Ectodermal cell (in vitro differentiated cells): ENCODE data around the gene ARMC9.

ENCODE experiments used
- H3K27ac ChIP-seq: 2 replicates; pipeline ENCODE4 v1.7.0; 2013; ENCODE audit warnings: mild to moderate bottlenecking, low read depth, low read length; ENCODE audit not compliant: insufficient read depth, poor library complexity, severe bottlenecking
- H3K27me3 ChIP-seq: 2 replicates; pipeline ENCODE4 v1.7.0; 2013; ENCODE audit warnings: mild to moderate bottlenecking, low read length; ENCODE audit not compliant: insufficient read depth, control insufficient read depth, poor library complexity, severe bottlenecking
- H3K36me3 ChIP-seq: one replicate; pipeline ENCODE4 v1.7.0; 2013; ENCODE audit warnings: low read length; ENCODE audit not compliant: control insufficient read depth, insufficient read depth
- H3K4me1 ChIP-seq: one replicate; pipeline ENCODE4 v1.7.0; 2013; ENCODE audit warnings: low read length; ENCODE audit not compliant: control insufficient read depth, insufficient read depth
- H3K4me3 ChIP-seq: 2 replicates; pipeline ENCODE4 v1.7.0; 2013; ENCODE audit warnings: low read depth, low read length, control low read depth; ENCODE audit not compliant: insufficient read depth
- H3K9me3 ChIP-seq: 2 replicates; pipeline ENCODE4 v1.7.0; 2013; ENCODE audit warnings: mild to moderate bottlenecking, low read length, moderate library complexity; ENCODE audit not compliant: control insufficient read depth
- WGBS, 2 experiments: methylation state at CpG; one replicate each; pipeline ENCODE4 v1.1.7; 2013; ENCODE audit warnings: missing lambda C conversion rate in 2 of 2; 5-methylcytosine and 5-hydroxymethylcytosine counted together

The ARMC9 gene

GRCh38 chr2:231323316-231323715 lies 124.9 kb downstream of the ARMC9 start:
- H3K36me3 ChIP-seq, result no peaks in the 10 kb centered on the region
- H3K4me1 ChIP-seq, result no peaks in the 10 kb centered on the region
- no peak overlapping the region for H3K4me3 ChIP-seq
- H3K27me3 ChIP-seq, result no peaks in the 10 kb centered on the region
- no peaks in the 10 kb centered on the region for H3K9me3 ChIP-seq
- WGBS, 2 experiments, result 79 to 86% methylated on average over 9 of the region's 9 CpGs
- H3K27ac ChIP-seq, result no peak overlapping the region

- no peaks in the 10 kb centered on the region for H3K4me1 ChIP-seq
- H3K4me3 ChIP-seq, result no peak overlapping the region
- no peaks in the 10 kb centered on the region for H3K36me3 ChIP-seq
- no peak overlapping the region for H3K27ac ChIP-seq
- no peaks in the 10 kb centered on the region for H3K9me3 ChIP-seq
- no peaks in the 10 kb centered on the region for H3K27me3 ChIP-seq
- 83 to 97% methylated on average over 1 to 2 of the region's 2 CpGs for WGBS, 2 experiments
Observed at GRCh38 chr2:231325826-231326225, 127.4 kb downstream of the ARMC9 start.

- H3K9me3 ChIP-seq, result no peaks in the 10 kb centered on the region
- WGBS, 2 experiments, result 71 to 82% methylated on average over 3 of the region's 3 CpGs
- no peaks in the 10 kb centered on the region for H3K4me1 ChIP-seq
- H3K27me3 ChIP-seq, result no peaks in the 10 kb centered on the region
- H3K27ac ChIP-seq, result no peak overlapping the region
- peaks cover under 1% of the 10 kb centered on the region for H3K36me3 ChIP-seq
- no peak overlapping the region for H3K4me3 ChIP-seq
Observed at GRCh38 chr2:231326404-231326803, 128.0 kb downstream of the ARMC9 start.

GRCh38 chr2:231330311-231330710 lies 131.9 kb downstream of the ARMC9 start:
- 86 to 91% methylated on average over 8 of the region's 8 CpGs for WGBS, 2 experiments
- no peak overlapping the region for H3K4me3 ChIP-seq
- H3K27me3 ChIP-seq, result no peaks in the 10 kb centered on the region

GRCh38 chr2:231331533-231331932 lies 133.1 kb downstream of the ARMC9 start:
- H3K27ac ChIP-seq, result no peak overlapping the region
- peaks cover 4% of the 10 kb centered on the region for H3K36me3 ChIP-seq
- H3K4me3 ChIP-seq, result no peak overlapping the region
- H3K4me1 ChIP-seq, result no peaks in the 10 kb centered on the region
- H3K9me3 ChIP-seq, result no peaks in the 10 kb centered on the region
- H3K27me3 ChIP-seq, result no peaks in the 10 kb centered on the region
- 82% methylated on average over 7 of the region's 7 CpGs for WGBS, 2 experiments

More at GRCh38 chr2:231330311-231330710, 131.9 kb downstream of the ARMC9 start:
- Histone ChIP-seq H3K36me3 (peaks cover 4% of the 10 kb centered on the region), H3K9me3 (no peaks in the 10 kb centered on the region), H3K4me1 (no peaks in the 10 kb centered on the region), H3K27ac (no peak overlapping the region)

- 94 to 97% methylated on average over 6 of the region's 6 CpGs for WGBS, 2 experiments
- no peak overlapping the region for H3K4me3 ChIP-seq
Observed at GRCh38 chr2:231332388-231332787, 134.0 kb downstream of the ARMC9 start.

GRCh38 chr2:231332872-231333500 lies 134.6 kb downstream of the ARMC9 start:
- H3K27ac ChIP-seq, result no peak overlapping the region
- peaks cover 2% of the 10 kb centered on the region for H3K4me1 ChIP-seq
- H3K4me3 ChIP-seq, result no peak overlapping the region
- 93 to 95% methylated on average over 9 of the region's 9 CpGs for WGBS, 2 experiments
- H3K27me3 ChIP-seq, result no peaks in the 10 kb centered on the region
- H3K9me3 ChIP-seq, result no peaks in the 10 kb centered on the region
- H3K36me3 ChIP-seq, result peaks cover 4% of the 10 kb centered on the region

More at GRCh38 chr2:231332388-231332787, 134.0 kb downstream of the ARMC9 start:
- Histone ChIP-seq H3K9me3 (no peaks in the 10 kb centered on the region), H3K27ac (no peak overlapping the region), H3K27me3 (no peaks in the 10 kb centered on the region), H3K36me3 (peaks cover 4% of the 10 kb centered on the region), H3K4me1 (no peaks in the 10 kb centered on the region)

- no peaks in the 10 kb centered on the region for H3K9me3 ChIP-seq
- no peaks in the 10 kb centered on the region for H3K27me3 ChIP-seq
- peaks cover 4% of the 10 kb centered on the region for H3K36me3 ChIP-seq
- 92 to 94% methylated on average over 14 of the region's 14 CpGs for WGBS, 2 experiments
- no peak overlapping the region for H3K4me3 ChIP-seq
- no peak overlapping the region for H3K27ac ChIP-seq
- H3K4me1 ChIP-seq, result peaks cover 3% of the 10 kb centered on the region
Observed at GRCh38 chr2:231334179-231334930, 135.9 kb downstream of the ARMC9 start.

- H3K27me3 ChIP-seq, result no peaks in the 10 kb centered on the region
- peaks cover 4% of the 10 kb centered on the region for H3K36me3 ChIP-seq
- 93 to 96% methylated on average over 5 of the region's 5 CpGs for WGBS, 2 experiments
- no peaks in the 10 kb centered on the region for H3K9me3 ChIP-seq
- H3K27ac ChIP-seq, result no peak overlapping the region
- H3K4me3 ChIP-seq, result no peak overlapping the region
- H3K4me1 ChIP-seq, result peaks cover 3% of the 10 kb centered on the region
Observed at GRCh38 chr2:231334981-231335380, 136.6 kb downstream of the ARMC9 start.

GRCh38 chr2:231335591-231335990 lies 137.2 kb downstream of the ARMC9 start:
- Histone ChIP-seq H3K9me3 (no peaks in the 10 kb centered on the region), H3K27ac (no peak overlapping the region), H3K4me3 (no peak overlapping the region), H3K36me3 (peaks cover 4% of the 10 kb centered on the region), H3K4me1 (peaks cover 3% of the 10 kb centered on the region), H3K27me3 (no peaks in the 10 kb centered on the region)
- 96 to 98% methylated on average over 13 of the region's 13 CpGs for WGBS, 2 experiments
